AG10803 (cell line): ENCODE results near the gene RPS6KA4.

ENCODE experiments used
- DNase-seq: peaks from one replicate; pipeline ENCODE4 v3.0.0; 2010; ENCODE audit warnings: low read depth
- H3K4me3 ChIP-seq: 2 replicates; pipeline ENCODE4 v1.5.1; 2011; ENCODE audit warnings: mild to moderate bottlenecking, low read length, control low read depth
- CTCF ChIP-seq: conservative IDR thresholded peaks from 2 replicates; pipeline ENCODE4 v1.5.1; 2011; ENCODE audit warnings: mild to moderate bottlenecking, low read length, control low read depth, inconsistent platforms

Gene RPS6KA4

GRCh38 chr11:64352099-64352994 lies 6.6 kb upstream of the RPS6KA4 start:
- no peak overlapping the region for H3K4me3 ChIP-seq
- TF ChIP-seq CTCF = no peak
- no peak for DNase-seq

GRCh38 chr11:64352995-64353714 lies 5.8 kb upstream of the RPS6KA4 start:
- no peak overlapping the region for H3K4me3 ChIP-seq
- DNase-seq = no peak
- TF ChIP-seq CTCF = no peak

- H3K4me3 ChIP-seq = no peak overlapping the region
- DNase-seq = no peak
- no peak for TF ChIP-seq CTCF
Observed at GRCh38 chr11:64353715-64354506, 5.1 kb upstream of the RPS6KA4 start.

DNA sequence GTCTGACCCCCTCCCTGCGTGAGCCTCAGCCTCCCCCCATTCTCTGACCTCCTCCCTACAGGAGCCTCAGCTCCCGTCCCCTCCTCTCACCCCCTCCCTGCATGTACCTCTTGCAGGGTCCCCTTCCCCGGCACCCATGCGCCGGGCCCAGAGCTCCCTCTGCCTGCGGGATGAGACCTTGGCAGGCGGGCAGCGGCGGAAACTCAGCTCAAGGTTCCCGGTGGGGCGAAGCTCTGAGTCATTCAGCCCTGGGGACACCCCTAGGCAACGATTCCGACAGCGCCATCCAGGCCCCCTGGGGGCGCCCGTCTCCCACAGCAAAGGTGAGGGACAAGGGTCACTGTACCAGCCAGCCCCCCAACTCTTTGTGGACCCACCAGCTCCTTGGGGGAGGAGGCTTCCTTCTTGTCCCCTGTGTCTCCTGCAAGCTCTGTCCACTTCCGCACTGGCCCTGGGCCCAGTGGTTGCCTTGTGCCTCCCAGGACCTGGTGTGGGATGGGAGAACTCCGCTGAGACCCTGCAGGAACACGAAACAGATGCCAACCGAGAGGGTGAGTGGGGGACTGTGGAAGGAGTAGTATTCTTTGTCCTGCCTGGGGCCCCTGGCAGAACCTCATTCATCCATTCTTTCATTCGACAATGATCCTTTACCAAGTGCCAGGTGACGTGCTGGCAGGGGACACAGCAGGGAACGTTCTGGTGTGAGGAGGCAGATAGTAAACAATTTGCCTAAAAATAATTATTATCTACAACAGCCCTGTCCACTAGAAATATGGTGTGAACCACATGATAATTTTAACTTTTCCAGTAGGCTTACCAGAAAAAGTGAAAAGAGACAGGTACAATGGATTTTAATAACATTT lies 3.7 kb upstream of the RPS6KA4 start:
- peak; percentile 64 for TF ChIP-seq CTCF
- H3K4me3 ChIP-seq = peak overlapping the region; percentile 40
- DNase-seq = peak; percentile 71

- H3K4me3 ChIP-seq = no peak overlapping the region
- DNase-seq = peak; percentile 29
Observed at GRCh38 chr11:64356498-64357411, 2.2 kb upstream of the RPS6KA4 start.

More at GRCh38 chr11:64356498-64357411, 2.2 kb upstream of the RPS6KA4 start:
- peak; percentile 42 for TF ChIP-seq CTCF
